ENCODE data around the gene RAD23B.

DNA sequence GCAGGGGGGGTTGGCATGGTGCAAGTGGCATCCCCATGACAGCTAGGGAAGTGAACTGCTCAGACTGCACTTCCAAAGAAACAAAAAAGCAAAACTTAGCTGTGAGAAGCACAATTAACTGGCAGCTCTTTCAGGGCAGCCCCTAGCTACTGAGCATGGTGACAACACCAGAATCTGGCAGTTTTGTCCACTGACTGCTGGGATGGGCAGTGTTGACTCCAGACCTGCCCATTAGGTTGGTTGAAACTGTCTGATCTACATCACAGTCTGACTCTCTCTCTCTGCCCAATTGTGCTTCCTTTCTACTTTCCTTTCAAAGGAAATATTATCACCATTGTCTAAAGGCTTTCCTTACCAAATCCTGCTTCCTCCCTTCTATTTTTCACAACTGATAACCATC lies 12.5 kb upstream of the RAD23B start:
- TF ChIP-seq, protein P1, sequence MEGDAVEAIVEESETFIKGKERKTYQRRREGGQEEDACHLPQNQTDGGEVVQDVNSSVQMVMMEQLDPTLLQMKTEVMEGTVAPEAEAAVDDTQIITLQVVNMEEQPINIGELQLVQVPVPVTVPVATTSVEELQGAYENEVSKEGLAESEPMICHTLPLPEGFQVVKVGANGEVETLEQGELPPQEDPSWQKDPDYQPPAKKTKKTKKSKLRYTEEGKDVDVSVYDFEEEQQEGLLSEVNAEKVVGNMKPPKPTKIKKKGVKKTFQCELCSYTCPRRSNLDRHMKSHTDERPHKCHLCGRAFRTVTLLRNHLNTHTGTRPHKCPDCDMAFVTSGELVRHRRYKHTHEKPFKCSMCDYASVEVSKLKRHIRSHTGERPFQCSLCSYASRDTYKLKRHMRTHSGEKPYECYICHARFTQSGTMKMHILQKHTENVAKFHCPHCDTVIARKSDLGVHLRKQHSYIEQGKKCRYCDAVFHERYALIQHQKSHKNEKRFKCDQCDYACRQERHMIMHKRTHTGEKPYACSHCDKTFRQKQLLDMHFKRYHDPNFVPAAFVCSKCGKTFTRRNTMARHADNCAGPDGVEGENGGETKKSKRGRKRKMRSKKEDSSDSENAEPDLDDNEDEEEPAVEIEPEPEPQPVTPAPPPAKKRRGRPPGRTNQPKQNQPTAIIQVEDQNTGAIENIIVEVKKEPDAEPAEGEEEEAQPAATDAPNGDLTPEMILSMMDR (conservative IDR thresholded peaks at IDR 0.05): no peak
- TF ChIP-seq EZH2 (IDR thresholded peaks at IDR 0.05; ENCODE audit: low read depth): no peak

Measured in PC-9 (cell line).